CD4-positive, alpha-beta T cell treated with Interleukin-10 for 1 hour (primary cell): ENCODE measurements around the gene ITGAD.
"Not testable (repeated sequence)": the region's sequence is repeated elsewhere in the genome, so short reads cannot be mapped to it uniquely, and the experiment has no call there.

Source experiments
- DNase-seq: peaks from one replicate; pipeline ENCODE4 v3.0.0-alpha.2; 2020

ITGAD gene

DNA sequence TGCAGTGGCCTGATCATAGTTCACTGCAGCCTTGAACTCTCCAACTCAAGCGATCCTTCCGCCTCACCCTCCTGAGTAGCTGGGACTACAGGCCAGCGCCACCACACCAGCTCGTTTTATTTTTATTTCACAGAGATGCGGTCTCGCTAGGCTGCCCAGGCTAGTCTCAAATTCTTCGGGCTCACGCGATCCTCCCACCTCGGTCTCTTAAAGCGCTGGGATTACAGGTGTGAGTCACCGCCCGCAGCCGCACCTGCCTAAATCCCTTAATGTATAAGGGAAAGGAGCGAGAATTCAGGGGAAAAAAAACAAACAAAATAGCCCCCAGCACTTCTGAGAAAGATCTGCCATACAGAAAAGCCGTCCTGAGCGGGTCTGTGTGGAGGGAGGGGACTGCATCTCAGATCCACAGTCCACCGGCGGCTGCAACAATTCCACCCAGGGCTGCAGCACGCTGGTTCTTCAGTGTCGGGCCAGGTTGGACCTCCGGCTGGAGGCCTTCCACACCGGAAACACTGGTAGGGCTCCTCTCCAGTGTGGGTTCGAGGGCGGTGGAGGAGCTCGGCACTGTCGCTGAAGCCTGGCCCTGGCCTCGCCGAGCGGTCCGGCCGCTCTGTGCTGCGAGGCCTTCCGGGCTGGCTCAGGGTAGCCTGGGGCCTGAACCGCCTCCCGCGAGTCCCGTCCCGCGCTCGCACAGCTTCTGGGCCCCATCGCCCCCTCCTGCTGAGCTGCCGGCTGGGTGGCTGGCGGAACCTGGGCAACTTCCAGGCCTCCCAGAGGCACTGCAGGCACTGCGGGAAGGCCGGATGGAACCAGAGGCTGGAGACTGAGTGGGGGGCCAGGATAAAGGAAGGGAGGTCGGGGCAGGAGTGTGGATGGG lies 42.4 kb downstream of the ITGAD start:
- DNase-seq, result no peak

DNA sequence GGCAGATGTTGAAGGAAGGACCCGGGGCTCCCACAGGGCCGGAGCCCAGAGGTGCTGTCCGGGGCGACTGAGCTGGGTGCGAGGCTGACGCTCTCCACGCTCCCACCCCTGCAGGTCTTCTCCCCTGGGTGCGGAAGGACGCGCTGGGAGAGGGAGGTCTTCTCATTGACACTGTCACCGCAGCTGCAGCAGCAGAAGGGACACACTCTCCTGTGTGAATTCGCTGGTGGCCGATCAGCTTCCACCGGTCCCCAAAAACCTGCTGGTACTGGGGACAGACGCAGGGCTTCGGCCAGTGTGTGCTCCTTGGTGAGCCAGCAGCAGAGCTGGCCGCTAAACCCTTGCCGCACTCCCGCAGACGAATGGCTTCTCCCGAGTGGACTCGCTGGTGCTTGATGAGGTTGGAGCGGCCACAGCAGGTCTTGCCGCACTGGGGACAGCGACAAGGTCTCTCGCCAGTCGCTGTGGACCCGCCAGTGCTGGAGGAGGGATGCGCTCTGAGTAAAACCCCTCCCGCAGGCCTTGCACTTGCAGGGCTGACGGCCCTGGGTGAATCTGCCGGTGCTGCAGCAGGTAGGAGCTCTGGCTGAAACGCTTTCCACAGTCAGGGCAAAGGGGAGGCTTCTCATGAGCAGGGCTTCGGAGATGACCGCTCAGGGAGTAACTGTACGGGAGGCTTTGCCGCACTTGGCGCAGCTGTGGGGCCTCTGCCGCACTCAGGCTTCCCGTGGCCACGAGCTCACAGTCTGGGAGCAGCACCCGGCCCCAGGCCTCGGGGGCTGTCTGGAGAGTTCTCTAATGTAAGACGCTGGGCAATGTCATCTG lies 43.3 kb downstream of the ITGAD start:
- DNase-seq, result no peak

DNA sequence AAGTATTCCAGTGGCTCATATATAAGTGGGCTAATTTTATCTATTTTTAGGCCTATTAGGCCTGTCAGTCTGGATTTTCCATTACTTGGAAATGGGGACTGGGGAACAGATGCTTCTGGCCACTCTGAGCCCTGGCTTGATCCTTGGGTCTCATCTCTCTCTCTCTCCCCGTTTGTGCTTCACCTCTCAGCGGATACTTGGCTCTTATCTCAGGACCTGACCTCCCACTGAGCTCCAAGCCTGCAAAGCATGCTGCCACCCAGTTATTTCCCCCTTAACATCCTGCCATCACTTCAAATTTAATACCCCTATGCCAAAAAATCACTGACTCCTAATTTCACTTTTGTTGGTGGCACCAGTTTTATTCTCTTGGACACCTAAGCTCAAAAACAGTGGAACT lies 45.3 kb downstream of the ITGAD start:
- no peak for DNase-seq

DNA sequence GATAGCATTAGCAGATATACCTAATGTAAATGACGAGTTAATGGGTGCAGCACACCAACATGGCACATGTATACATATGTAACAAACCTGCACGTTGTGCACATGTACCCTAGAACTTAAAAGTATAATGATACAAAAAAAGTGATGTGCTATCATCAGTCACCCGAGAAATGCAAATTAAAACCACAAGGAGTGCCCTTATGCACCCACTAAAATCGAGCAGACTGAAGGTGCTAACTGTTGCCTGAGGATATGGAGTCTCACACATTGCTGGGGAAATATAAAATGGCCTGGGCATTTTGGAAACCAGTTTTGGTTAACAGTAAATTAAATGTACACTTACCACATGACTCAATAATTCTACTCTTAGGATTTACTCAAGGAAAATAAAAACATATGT lies 45.9 kb downstream of the ITGAD start:
- DNase-seq, result not testable (repeated sequence)

DNA sequence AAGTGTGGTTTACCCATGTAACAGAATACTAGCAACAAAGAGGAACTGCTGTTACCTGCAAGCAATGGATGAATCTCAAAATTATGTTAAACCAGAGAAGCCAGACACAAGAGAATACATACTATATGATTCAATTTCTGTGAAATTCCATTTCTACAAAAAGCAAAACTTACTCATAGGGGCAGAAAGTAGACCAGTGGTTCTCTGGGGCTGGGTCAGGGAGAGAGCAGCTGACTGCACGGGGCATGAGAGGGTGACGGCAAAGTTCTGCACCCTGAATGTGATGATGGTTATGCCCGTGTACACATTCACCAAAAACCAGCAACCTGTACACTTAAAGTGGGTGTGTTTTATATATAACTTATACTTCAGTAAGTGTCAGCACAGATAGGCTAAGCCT lies 46.4 kb downstream of the ITGAD start:
- no peak for DNase-seq

DNA sequence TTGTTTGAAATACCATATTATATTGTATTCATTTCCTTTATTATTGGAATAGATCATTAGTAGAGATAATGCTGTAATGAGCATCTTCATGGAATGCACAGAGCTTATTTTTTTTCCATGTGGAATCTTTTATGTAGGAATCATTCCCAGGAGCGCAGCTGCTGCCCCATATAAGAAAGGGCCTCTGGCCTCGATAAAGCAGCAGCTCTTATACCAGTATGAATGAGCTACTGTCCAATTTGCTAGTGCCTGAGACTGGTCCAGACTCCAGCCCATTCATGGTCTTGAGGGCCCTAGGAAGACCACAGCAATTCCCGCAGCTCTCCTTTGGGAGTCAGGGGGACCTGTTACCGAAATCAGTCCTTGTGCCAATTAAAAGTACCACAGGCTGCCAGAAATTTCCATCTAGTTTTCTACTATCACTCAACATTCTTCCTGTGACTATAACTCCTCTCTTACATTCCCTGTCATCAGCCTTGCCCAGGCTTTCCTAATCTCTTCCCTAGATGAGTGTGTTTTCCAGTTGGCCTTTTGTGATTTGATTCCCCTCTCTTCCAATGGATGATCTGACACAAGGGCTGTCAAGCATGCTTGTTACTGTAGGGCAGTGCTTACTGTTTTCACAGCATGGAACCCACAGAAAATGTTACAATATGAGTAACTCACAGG lies 47.5 kb downstream of the ITGAD start:
- DNase-seq, result no peak

DNA sequence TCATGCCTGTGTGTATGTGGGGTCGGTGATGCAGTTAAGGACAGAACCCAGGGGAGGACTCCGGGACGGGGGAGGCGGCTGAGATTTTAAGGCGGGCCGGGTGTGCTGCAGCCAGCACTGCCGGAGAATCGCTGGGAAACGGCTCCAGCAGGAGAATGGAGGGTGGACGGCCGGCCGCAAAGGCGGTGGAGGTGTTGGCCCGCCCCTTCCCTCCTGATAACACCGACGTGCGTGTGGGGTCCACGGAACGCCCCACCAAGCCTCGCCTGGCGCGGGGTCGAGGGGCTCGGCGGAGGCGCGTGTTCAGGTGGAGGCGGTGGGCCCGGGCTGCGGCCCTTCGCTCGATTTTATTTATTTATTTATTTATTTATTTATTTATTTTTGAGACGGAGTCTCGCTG lies 48.8 kb downstream of the ITGAD start:
- no peak for DNase-seq

DNA sequence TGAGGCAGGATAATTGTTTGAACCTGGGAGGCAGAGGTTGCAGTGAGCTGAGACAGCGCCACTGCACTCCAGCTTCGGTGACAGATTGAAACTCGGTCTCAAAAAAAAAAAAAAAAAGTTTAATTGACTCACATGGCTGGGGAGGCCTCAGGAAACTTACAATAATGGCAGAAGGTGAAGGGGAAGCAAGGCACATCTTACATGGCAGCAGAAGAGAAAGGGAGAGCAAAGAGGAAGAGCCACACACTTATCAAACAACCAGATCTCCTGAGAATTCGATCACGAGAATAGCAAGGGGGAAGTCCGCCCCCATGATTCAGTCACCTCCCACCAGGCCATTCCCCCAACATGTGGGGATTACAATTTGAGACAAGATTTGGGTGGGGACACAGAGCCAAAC lies 52.8 kb downstream of the ITGAD start:
- DNase-seq, result not testable (repeated sequence)

DNA sequence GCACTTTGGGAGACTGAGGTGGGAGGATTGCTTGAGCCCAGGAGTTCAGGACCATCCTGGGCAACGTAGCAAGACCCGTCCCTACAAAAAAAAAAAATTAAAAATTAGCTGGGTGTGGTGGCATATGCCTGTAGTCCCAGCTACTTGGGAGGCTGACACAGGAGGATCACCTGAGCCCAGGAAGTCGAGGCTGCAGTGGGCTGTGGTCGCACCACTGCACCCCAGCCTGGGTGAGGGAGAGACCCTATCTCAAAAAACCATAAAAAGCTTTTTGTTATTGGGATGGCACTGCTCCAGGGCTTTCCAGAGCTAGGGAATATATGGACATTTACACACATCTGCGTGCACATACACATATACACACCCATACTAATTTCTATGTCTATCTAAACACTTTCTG lies 58.1 kb downstream of the ITGAD start:
- no peak for DNase-seq

DNA sequence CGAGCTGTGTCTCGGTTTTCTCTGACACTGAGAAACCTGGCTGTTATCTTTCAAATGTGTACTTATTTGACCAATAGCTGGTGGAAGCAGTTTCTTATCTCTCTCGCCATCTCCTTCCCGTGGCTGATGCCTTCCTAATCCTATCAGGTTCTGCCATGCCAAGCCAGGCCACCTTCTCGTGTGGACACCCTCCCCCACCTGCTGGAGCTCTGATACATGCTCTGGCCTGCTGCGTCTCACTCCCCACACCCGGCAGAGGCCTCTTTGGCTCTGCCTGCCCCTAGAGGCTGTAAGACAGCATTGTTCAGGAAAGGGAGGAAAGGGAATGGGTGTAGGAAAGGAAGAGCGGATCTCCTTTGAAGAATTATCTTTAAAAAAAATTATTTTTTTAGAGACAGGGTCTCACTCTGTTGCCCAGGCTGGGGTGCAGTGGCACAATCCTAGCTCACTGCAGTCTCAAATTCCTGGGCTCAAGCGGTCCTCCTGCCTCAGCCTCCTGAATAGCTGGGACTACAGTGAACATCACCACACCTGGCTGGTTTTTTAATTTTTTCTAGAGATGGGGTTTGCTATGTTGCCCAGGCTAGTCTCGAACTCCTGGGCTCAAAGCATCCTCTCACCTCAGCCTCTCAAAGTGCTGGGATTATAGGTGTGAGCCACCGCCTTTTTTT lies 58.7 kb downstream of the ITGAD start:
- no peak for DNase-seq

DNA sequence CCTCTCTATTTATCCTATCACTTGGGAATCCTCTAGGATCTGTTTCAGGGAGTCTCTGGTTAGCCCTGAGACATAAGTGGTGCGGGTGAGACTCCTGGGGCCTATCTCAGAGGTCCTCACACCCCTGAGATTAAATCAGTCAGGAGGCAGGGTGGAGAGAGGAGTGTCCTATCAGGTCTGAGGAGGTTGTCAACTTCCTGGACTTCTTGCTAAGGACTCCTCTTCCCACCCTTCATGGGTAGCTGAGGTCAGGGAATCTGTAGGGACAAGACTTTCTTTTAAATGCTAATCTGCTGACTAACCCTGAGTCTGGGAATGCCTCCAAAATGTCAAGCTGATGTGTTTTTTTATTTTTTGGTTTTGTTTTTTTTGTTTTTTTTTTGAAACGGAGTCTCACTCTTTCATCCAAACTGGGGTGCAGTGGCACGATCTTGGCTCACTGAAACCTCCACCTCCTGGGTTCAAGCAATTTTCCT lies 59.5 kb downstream of the ITGAD start:
- DNase-seq, result no peak

DNA sequence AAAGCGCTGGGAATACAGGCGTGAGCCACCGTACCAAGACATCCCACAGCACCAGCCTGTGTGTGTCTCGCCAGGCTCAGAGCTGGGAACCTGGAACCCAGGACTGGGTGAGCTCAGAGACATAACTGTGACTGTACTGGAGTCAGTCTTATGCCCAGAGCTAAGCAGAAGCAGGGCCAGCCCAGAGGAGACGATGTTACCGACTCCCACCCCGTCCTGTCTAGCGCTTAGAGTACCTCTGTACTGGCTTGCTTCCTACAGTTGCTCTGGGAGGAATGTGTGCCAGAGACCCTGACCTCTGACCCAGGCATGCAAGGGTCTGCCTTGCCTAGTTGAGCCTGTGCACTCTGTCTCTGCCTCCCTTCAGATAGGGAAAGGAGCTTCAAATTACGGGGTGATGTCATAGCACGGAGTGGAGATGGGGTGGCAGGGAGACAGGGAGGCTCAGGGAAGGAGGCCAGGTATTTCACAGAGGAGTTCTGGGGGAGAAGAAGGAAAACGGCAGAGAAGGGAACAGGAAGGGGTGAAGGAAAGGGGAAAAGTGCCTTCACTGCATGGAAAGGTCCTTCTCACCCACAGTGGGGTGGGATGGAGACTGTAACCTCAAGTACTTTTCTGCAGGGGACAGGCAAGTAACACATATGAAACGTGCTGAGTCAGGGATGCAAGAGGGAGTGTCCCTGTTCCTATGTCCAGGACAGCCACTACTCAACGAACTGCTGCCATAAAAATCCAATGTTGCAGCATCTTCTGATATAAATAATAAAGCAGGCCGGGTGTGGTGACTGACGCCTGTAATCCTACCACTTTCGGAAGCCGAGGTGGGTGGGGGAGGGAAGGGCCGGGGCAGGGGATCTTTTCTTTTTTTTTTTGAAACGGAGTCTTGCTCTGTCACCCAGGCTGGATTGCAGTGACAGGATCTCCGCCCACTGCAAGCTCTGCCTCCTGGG lies 60.4 kb downstream of the ITGAD start:
- no peak for DNase-seq

DNA sequence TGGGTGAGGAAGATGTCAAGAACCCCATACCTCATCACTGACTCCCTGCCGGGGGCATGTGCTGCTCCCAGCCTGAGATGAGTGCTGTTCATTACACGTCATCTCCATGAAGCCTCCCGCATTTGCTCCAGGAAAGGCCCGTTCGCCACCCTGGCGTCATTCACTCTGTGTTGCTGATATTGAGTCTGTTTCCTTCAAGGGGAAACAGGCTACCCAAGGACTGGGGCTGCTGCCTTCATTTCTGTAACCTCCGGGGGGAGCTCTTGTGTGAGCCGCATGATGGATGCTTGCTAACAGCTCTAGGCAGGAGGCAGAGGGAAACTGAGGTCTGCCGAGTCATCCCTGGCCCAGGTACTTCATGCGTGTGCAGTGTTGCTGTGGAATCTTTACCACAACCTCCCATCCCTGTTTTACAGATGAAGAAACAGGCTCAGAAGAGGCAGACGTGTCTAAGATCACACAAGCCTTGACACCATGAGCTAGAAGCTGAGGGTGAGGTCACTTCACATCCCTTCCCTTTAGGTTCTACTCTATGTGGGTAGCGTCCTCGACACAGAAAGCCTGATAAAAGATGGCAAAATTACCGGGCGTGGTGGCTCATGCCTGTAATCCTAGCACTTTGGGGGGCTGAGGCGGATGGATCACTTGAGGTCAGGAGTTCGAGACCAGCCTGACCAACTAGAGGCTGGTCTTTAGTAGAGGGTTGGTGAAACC lies 62.6 kb downstream of the ITGAD start:
- DNase-seq, result peak; percentile 39

DNA sequence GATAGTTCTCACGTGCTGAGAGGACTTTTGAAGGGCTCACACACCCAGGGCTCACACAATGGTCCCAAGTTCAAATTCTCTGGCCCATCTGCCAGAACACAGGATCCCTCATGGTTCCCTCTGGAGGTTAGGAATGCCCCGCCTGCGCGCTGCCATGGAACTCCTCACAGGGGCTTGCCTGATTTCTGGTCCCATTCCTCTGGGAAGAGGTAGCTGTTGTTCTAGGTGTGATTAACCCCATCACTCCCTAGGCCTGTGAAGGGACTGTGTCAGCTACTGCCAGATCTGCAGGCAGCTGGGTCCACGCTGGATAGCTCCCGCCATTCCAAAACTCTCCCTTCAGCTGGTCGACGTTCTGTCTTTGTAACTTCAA lies 63.8 kb downstream of the ITGAD start:
- DNase-seq, result no peak

DNA sequence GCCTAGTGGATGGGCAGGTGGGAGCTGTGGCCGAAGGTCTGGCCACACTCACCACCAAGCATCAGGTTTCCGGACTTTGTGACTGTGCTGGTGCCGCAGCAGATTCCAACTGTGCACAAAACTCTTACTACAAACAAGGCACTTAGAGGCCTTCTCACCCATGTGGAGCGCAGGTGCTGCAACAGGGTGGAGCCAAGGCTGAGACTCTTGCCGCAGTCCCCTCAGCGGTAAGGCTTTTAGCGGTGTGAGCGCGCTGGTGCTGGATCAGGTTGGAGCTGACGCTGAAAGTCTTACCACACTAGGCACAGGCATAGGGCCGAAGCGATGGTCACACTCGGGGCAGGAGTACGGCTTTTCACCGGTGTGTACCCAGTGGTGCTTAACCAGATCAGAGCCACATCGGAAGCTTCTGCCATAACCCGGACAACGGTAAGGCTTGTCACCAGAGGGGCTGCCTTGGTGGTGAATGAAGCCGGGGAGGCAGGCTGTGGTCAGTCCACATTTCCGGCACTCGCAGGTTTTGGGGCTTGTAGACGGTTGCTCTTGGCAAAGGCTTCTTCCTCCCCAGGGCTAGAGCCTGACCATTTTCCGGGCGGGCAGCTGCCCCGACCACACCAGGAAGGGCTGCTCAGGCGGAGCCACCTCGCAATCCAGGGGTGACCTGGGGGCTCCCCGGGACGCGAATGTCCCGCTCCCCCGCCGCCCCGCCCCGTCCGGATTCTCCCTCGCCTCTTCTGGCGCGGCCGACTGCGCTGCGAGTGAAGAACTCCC lies 65.1 kb downstream of the ITGAD start:
- peak; percentile 65 for DNase-seq

DNA sequence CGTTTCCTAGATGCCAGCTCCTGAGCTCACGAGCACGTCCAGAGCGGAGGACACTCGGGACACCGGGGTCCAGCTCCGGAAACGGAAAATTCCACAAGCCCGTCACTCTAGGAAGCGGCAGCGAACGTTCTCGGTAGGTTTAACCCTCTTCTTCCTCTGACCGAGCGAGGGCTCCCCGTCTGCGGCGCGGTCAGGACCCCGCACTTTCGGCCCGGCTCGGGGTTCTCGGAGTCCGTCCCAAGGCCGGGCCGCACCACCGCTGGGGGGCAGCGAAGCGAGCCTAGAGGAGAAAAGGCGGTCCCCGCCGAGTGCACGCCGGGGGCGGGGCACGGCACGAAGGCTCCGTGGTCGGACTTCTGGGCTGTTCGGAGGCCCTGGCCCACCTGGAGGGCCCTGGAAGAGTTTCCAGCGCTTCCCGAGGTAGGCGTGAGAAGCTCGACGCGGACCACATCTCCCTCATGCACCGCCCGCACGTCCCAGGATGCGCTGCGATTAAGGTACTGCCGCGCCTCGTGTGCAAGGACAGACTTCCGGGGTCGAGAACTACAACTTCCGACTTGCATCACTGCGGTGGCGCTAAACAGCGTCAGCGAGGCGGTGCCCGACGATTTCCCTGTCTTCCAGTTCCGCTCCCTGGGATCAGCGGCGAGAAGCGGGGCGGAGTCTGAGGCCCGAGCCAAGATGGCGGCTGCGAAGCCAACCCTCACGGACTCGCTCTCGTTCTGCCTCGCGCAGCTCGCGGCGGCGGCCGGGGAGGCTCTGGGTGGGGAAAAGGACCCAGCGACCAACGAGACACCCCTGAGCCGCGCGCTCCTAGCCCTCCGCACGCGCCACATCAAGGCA lies 65.9 kb downstream of the ITGAD start, which contains the start of gene ARMC5:
TSS of gene ARMC5 (plus strand) at position 658 of the 843 bp plus-strand sequence. CDS start at position 682, 24 bp downstream.
- DNase-seq, result peak; percentile 97

DNA sequence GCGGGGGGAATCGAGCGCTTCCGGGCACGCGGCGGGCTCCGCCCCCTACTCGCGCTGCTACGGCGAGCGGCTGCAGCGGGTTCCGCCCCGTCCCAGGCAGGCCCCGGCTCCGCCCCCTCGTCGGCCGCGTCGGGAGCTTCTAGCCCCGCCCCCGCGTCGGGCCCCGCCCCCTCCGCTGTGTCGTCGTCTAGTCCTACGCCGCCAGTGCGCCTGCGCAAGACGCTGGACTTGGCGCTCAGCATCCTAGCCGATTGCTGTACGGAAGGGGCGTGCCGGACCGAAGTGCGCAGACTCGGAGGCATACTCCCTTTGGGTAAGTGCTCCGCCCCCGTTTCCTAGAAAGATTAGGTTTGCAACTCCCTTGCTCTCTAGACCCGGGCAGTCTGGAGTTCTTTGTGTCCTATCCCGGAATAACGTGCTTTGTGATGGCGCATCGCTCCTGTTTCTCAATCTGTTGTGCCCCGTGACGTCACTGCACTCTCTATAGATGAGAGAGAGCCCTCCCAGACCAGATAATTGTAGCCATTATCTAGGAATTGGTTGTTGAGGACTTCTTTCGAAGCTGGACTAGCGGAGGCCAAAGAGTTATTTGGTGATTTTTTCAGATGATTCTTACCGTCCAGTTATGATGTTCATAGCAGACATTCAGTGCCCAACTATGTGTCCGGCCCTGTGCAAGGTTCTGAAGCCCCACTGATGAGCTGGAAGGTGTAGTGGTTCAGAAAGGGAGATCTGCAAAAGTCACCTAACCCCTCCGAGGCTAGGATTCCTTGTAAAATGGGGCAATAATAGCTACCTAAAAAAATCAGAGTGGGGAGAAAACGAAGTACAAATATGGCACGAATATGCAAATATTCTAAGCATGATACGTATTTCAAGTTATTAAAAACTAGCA lies 66.8 kb downstream of the ITGAD start:
- DNase-seq, result peak; percentile 100

DNA sequence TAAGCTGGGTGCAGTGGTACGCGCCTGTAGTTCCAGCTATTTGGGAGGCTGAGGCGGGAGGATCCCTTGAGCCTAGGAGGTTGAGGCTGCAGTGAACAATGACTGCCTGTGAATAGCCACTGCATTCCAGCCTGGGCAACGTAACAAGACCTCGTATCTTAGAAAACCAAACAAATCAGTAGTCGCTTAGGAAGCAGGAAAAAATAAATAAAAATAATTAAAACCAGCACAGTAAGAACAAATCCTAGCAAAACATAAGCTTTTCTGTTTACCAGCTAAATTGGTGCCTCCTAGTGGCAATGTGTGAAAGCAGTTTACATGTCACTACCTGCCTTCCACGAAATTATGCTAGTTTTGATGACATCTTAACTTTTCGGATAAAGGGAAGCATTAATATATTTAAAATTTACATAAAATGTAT lies 67.5 kb downstream of the ITGAD start:
- DNase-seq, result peak; percentile 68
